Lower leg skin (tissue), 4 donors: Measurements from ENCODE around the gene UQCRH. TPM values are rescaled to one million over a fixed set of nuclear protein-coding genes. Genes with fewer than 3 reads are reported as not detected.
"Not testable (repeated sequence)": the region's sequence is repeated elsewhere in the genome, so short reads cannot be mapped to it uniquely, and the experiment has no call there.

Source experiments
- DNase-seq, 2 donors: peaks; one replicate each; pipeline ENCODE4 v3.0.0-alpha.2; 2019; ENCODE audit warnings: low spot score in 2 of 2
- H3K4me3 ChIP-seq: fragments of 200-600 bp; sonication (generic); 2 replicates; pipeline ENCODE4 v1.5.1; 2017; ENCODE audit warnings: mild to moderate bottlenecking, low read depth; ENCODE audit not compliant: poor library complexity, severe bottlenecking
- POLR2A ChIP-seq, 2 donors: fragments of 450-650 bp; IDR thresholded peaks; one replicate each; pipeline ENCODE4 v1.6.1; 2016 to 2017; ENCODE audit warnings: antibody characterized with exemption in 2 of 2, mild to moderate bottlenecking in 1 of 2, moderate library complexity in 1 of 2
- WGBS, 2 donors: methylation state at CpG; one replicate each; pipeline ENCODE4 v1.1.5; 2018; 5-methylcytosine and 5-hydroxymethylcytosine counted together
- intact Hi-C: fragments of 100-400 bp; cut with DNase I; formaldehyde crosslinking; loops from one replicate; pipeline ENCODE4 v1.15.0; 2023; ENCODE audit warnings: low total_unique reads
- total RNA-seq, 4 donors: library from RNA; depleted of rRNA; stranded (reverse); fragments of >200 nt; gene quantifications; one replicate each; pipeline ENCODE4 v1.1.0, GENCODE V29; 2016
- TF ChIP-seq, protein P1 (sequence below), 3 donors: fragments of 450-650 bp; IDR thresholded peaks; one replicate each; pipeline ENCODE4 v1.5.1; 2016; ENCODE audit warnings: antibody characterized with exemption in 3 of 3, mild to moderate bottlenecking in 3 of 3, moderate library complexity in 2 of 3

UQCRH gene
- total RNA-seq, 4 donors from 2014 or later = 223 to 278 (median 237) TPM

DNA sequence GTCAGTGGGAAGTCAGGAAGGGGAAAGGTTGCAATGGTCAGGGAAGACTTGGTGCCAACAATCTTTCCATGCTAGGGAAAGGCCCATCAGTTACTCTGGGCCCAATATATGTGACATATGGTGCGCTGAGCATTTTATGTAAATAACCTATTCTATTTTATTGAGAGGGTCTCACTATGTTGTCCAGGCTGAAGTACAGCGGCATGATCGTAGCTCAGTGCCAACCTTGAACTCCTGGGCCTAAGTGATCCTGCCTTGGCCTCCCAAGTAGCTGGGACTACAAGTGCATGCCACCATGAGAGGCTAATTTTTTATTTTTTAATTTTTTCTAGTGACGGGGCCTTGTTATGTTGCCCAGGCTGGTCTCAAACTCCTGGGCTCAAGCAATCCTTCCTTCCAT lies 6.8 kb downstream of the UQCRH start:
- intact Hi-C loops = no loop called here
- TF ChIP-seq, protein P1, sequence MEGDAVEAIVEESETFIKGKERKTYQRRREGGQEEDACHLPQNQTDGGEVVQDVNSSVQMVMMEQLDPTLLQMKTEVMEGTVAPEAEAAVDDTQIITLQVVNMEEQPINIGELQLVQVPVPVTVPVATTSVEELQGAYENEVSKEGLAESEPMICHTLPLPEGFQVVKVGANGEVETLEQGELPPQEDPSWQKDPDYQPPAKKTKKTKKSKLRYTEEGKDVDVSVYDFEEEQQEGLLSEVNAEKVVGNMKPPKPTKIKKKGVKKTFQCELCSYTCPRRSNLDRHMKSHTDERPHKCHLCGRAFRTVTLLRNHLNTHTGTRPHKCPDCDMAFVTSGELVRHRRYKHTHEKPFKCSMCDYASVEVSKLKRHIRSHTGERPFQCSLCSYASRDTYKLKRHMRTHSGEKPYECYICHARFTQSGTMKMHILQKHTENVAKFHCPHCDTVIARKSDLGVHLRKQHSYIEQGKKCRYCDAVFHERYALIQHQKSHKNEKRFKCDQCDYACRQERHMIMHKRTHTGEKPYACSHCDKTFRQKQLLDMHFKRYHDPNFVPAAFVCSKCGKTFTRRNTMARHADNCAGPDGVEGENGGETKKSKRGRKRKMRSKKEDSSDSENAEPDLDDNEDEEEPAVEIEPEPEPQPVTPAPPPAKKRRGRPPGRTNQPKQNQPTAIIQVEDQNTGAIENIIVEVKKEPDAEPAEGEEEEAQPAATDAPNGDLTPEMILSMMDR (IDR thresholded peaks at IDR 0.05) = no peak
- no peak overlapping the region for H3K4me3 ChIP-seq
- 94 to 95% methylated on average over 4 of the region's 4 CpGs for WGBS, 2 donors
- DNase-seq = peak in 1 of 2 donors; percentile 21

DNA sequence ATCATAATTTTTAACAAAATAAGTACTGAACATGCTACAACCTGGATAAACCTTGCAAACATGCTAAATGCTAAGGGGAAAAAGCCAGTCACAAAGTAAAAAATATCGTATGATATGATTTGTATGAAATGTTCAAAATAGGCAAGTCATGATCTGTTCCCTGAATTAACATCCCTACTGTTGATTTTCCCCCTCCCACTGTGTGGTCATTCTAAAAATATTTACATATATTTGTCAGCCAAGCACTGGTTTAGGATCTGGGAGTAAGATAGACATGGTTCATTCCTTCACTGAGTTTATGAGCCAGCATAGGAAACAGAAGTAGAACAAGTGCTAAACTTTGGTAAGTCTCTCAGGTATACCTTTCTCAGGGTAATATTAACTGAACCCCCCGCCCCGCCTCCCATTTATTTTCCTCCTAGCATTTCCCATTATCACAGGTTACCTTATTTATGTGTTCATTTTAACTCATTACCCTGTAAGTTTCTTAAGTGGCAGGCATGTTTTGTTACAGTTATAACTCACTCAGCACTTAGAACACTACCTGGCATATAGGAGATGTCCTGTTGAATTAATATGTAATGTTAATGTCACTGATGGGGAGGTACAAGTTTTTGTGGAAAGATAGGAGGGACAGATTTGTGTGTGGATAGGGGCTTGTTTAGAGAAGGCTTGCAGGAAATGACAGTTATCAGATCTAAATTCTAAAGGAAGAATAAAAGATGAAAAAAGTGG lies 12.3 kb downstream of the UQCRH start:
- intact Hi-C loops = no loop called here
- DNase-seq = no peak
- no peak overlapping the region for H3K4me3 ChIP-seq
- no peak for TF ChIP-seq POLR2A (IDR thresholded peaks at IDR 0.05)
- TF ChIP-seq, protein P1 (IDR thresholded peaks at IDR 0.05) = no peak
- 79 to 82% methylated on average over 3 of the region's 3 CpGs for WGBS, 2 donors

DNA sequence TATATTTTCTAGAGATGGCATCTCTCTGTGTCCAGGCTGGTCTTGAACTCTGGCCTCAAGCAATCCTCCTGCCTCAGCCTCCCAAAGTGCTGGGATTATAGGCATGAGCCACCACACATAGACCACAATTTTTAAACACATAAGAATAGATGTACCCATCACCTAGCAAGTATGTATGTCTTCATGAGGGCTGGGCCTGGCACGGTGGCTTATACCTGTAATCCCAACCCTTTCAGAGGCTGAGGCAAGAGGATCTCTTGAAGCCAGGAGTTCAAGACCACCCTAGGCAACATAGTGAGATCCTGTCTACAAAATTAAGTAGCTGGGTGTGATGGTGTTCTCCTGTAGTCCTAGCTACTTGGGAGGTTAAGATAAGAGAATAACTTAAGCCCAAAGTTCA lies 13.8 kb downstream of the UQCRH start:
- no peak overlapping the region for H3K4me3 ChIP-seq
- peak in 1 of 2 donors; percentile 20 for DNase-seq
- 94 to 96% methylated on average over 1 of the region's 1 CpG for WGBS, 2 donors
- intact Hi-C loops = no loop called here
- TF ChIP-seq, protein P1 (IDR thresholded peaks at IDR 0.05) = no peak
- TF ChIP-seq POLR2A (IDR thresholded peaks at IDR 0.05) = no peak

DNA sequence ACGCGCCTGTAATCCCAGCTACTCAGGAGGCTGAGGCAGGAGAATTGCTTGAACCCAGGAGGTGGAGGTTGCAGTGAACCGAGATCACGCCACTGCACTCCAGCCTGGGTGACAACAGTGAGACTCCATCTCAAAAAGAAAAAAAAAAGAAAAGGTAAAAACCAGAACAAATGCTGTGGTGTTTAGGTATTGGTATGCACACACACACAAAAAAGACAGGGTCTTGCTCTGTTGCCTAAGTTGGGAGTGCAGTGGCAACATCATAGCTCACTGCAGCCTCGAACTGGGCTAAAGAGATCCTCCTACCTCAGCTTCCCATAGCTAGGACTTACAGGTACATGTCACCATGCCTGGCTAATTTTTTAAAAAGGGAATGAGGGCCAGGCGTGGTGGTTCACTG lies 15.8 kb downstream of the UQCRH start:
- DNase-seq = peak in 1 of 2 donors; percentile 12
- intact Hi-C loops, H3K4me3 ChIP-seq: not testable (repeated sequence)
- 94 to 95% methylated on average over 6 of the region's 6 CpGs for WGBS, 2 donors

DNA sequence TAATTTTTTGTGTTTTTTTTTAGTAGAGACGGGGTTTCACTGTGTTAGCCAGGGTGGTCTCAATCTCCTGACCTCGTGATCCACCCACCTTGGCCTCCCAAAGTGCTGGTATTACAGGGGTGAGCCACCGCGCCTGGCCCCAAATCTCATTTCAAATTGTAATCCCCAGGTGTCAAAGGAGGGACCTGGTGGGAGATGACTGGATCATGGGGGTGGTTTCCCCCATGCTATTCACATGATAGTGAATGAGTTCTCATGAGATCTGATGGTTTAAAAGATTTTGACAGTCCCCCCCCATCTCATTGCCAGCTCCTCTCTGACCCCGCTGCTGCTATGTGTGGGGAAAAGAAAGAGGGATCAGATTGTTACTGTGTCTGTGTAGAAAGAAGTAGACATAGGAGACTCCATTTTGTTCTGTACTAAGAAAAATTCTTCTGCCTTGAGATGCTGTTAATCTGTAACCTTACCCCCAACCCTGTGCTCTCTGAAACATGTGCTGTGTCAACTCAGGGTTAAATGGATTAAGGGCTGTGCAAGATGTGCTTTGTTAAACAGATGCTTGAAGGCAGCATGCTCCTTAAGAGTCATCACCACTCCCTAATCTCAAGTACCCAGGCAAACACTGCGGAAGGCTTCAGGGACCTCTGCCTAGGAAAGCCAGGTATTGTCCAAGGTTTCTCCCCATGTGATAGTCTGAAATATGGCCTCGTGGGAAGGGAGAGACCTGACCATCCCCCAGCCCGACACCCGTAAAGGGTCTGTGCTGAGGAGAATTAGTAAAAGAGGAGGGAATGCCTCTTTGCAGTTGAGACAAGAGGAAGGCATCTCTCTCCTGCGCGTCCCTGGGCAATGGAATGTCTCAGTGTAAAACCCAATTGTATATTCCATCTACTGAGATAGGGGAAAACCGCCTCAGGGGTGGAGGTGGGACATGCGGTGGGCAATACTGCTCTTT lies 16.7 kb downstream of the UQCRH start:
- intact Hi-C loops = loop anchor here (10.0 kb wide), 1 partner anchor 55 kb away; no protein-coding TSS in a partner anchor
- peak in 1 of 2 donors; percentile 42 for DNase-seq
- not testable (repeated sequence) for H3K4me3 ChIP-seq
- 83% methylated on average over 13 of the region's 13 CpGs for WGBS, 2 donors

DNA sequence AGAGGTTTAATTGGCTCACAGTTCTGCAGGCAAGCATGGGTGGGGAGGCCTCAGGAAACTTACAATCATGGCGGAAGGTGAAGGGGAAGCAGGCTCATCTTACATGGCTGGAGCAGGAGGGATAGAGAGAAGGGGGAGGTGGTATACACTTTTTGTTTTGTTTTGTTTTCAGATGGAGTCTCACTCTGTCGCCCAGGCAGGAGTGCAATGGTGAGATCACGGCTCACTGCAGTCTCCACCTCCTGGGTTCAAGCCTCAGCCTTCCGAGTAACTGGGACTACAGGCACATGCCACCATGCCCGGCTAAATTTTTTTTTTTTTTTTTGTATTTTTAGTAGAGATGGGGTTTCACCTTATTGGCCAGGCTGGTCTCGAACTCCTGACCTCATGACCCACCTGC lies 18.7 kb downstream of the UQCRH start:
- WGBS, 2 donors = 90 to 94% methylated on average over 6 of the region's 6 CpGs
- intact Hi-C loops = loop anchor here (10.0 kb wide), 1 partner anchor 57 kb away; no protein-coding TSS in a partner anchor
- peak in 1 of 2 donors; percentile 39 for DNase-seq
- not testable (repeated sequence) for H3K4me3 ChIP-seq

DNA sequence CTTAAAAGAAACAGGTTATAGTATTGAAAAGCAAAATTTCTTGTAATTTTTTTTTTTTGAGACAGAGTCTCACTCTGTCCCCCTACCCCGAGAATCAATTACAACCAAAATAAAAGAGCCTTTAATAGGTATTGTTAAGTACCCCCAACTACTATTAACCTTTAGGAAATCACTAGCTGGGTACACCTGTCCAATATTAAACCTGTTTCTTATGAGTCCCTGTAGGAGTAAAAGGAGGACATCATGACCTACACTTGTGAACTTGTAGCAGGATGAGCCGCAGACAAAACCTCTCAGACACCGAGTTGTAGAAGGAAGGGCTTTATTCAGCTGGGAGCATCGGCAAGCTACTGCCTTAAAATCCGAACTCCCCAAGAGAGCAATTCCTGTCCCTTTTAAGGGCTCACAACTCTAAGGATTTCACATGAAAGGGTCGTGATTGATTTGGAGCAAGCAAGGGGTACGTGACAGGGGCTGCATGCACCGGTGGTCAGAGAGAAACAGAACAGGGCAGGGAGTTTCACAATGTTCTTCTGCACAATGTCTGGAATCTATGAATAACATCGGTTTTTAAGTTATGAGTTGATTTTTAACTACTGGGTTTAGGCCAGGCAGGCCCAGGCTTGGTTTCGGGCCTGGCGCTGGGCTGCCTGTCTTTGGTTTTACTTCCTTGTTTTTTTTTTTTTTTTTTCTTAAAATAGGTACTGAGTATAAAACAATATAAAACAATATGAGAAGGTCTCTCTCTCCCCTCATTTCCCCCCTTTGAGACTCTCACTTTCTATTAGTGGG lies 22.0 kb downstream of the UQCRH start:
- not testable (repeated sequence) for H3K4me3 ChIP-seq, DNase-seq
- 86 to 87% methylated on average over 11 of the region's 11 CpGs for WGBS, 2 donors
- intact Hi-C loops = loop anchor here (10.0 kb wide), 1 partner anchor 61 kb away; no protein-coding TSS in a partner anchor

DNA sequence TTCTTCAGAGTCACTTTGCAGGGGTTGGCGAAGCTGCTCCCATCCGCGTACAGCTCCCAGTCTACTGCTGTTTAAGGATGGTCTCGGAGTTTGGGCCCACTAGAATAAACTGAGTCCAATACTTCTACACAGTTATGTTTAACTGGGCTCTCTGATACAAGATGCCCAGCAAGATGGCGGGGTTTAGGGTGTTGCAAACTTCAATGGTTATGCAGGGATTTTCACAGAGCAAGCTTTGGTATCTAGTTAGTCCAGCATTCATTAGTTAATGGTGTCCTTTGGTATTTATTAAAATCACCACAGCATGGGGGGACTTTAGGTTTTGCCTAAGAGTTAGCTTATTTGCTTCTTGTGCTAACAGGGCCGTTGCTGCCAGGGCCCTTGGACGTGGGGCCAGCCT lies 24.7 kb downstream of the UQCRH start:
- WGBS, 2 donors = 92 to 96% methylated on average over 7 of the region's 7 CpGs
- intact Hi-C loops = loop anchor here (10.0 kb wide), 1 partner anchor 63 kb away; no protein-coding TSS in a partner anchor
- DNase-seq, H3K4me3 ChIP-seq: not testable (repeated sequence)

DNA sequence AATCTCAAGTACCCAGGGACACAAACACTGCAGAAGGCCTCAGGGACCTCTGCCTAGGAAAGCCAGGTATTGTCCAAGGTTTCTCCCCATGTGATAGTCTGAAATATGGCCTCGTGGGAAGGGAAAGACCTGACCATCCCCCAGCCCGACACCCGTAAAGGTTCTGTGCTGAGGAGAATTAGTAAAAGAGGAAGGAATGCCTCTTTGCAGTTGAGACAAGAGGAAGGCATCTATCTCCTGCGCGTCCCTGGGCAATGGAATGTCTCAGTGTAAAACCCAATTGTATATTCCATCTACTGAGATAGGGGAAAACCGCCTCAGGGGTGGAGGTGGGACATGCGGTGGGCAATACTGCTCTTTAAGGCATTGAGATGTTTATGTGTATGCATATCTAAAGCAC lies 26.3 kb downstream of the UQCRH start:
- H3K4me3 ChIP-seq, DNase-seq: not testable (repeated sequence)
- WGBS, 2 donors = 75 to 81% methylated on average over 7 of the region's 7 CpGs
- intact Hi-C loops = loop anchor here (10.0 kb wide), 1 partner anchor 65 kb away; no protein-coding TSS in a partner anchor

DNA sequence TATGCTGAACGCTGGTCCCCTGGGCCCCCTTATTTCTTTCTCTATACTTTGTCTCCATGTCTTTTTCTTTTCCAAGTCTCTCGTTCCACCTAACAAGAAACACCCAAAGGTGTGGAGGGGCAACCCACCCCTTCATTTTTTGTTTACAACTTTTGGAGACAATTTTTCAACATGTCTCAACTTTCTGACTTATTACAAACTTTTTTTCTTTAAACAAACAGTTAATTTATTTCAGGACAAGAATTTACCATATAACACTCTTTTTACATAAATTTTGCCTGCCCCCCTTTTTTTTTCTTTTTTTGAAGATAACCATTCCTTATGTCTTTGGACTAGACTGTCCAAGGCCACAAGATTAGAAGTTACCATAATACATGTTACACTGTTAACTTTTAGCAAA lies 26.9 kb downstream of the UQCRH start:
- H3K4me3 ChIP-seq, DNase-seq, intact Hi-C loops: not testable (repeated sequence)
- 86 to 94% methylated on average over 2 of the region's 2 CpGs for WGBS, 2 donors
